HepG2 (cell line): ENCODE data around the gene AADACL4. TPM values are rescaled to one million over a fixed set of nuclear protein-coding genes. Genes with fewer than 3 reads are reported as not detected.

Source experiments
- ATAD3A ChIP-seq: sonication (generic); formaldehyde crosslinking; IDR thresholded peaks from 2 replicates; pipeline ENCODE4 v1.4.0; 2020; ENCODE audit warnings: missing genetic modification reagents
- ELF4 ChIP-seq: sonication (generic); formaldehyde crosslinking; IDR thresholded peaks from 2 replicates; pipeline ENCODE4 v1.5.0; 2020; ENCODE audit warnings: missing genetic modification reagents, mild to moderate bottlenecking, moderate library complexity, borderline replicate concordance
- GTF3A ChIP-seq: sonication (generic); formaldehyde crosslinking; conservative IDR thresholded peaks from 2 replicates; pipeline ENCODE4 v1.4.0; 2020; ENCODE audit warnings: mild to moderate bottlenecking, missing genetic modification reagents
- HDAC6 ChIP-seq: fragments of 200-600 bp; sonication (generic); IDR thresholded peaks from 2 replicates; pipeline ENCODE4 v1.7.0; 2017; ENCODE audit warnings: mild to moderate bottlenecking, antibody characterized with exemption, low read length, low read depth
- HNRNPH1 ChIP-seq: fragments of 200-400 bp; formaldehyde crosslinking; optimal IDR thresholded peaks from 2 replicates; pipeline ENCODE3; 2017; ENCODE audit warnings: mild to moderate bottlenecking, low read depth, low read length
- HNRNPUL1 ChIP-seq: fragments of 200-400 bp; formaldehyde crosslinking; IDR thresholded peaks from 2 replicates; pipeline ENCODE4 v1.6.1; 2017; ENCODE audit warnings: low read depth, mild to moderate bottlenecking, low read length, moderate library complexity
- MBD4 ChIP-seq: IDR thresholded peaks from 2 replicates; pipeline ENCODE4 v1.6.1; 2012; ENCODE audit warnings: low read length, inconsistent platforms, borderline replicate concordance
- MEF2D ChIP-seq: sonication (generic); formaldehyde crosslinking; IDR thresholded peaks from 2 replicates; pipeline ENCODE4 v1.5.1; 2020; ENCODE audit warnings: mild to moderate bottlenecking, missing genetic modification reagents
- RXRA ChIP-seq: sonication (generic); formaldehyde crosslinking; IDR thresholded peaks from 2 replicates; pipeline ENCODE4 v1.5.1; 2020; ENCODE audit warnings: missing genetic modification reagents
- SATB2 ChIP-seq: sonication (generic); formaldehyde crosslinking; IDR thresholded peaks from 2 replicates; pipeline ENCODE4 v1.5.0; 2020; ENCODE audit warnings: missing genetic modification reagents
- SETDB1 ChIP-seq: sonication (generic); formaldehyde crosslinking; IDR thresholded peaks from 2 replicates; pipeline ENCODE4 v1.5.1; 2020; ENCODE audit warnings: missing genetic modification reagents, mild to moderate bottlenecking, borderline replicate concordance
- TBX2 ChIP-seq: sonication (generic); formaldehyde crosslinking; IDR thresholded peaks from 2 replicates; pipeline ENCODE4 v1.5.0; 2020; ENCODE audit warnings: missing genetic modification reagents, mild to moderate bottlenecking, borderline replicate concordance
- TMF1 ChIP-seq: sonication (generic); formaldehyde crosslinking; IDR thresholded peaks from 2 replicates; pipeline ENCODE4 v1.8.1; 2022; ENCODE audit warnings: low read depth, missing genetic modification reagents
- ZNF331 ChIP-seq: sonication (generic); formaldehyde crosslinking; IDR thresholded peaks from 2 replicates; pipeline ENCODE4 v1.4.0; 2020; ENCODE audit warnings: missing genetic modification reagents
- ZNF431 ChIP-seq: sonication (generic); formaldehyde crosslinking; IDR thresholded peaks from 2 replicates; pipeline ENCODE4 v1.9.0; 2022; ENCODE audit warnings: missing genetic modification reagents, low read depth, mild to moderate bottlenecking, borderline replicate concordance
- ZNF451 ChIP-seq: sonication (generic); formaldehyde crosslinking; IDR thresholded peaks from 2 replicates; pipeline ENCODE4 v1.5.0; 2020; ENCODE audit warnings: mild to moderate bottlenecking, missing genetic modification reagents
- ZNF775 ChIP-seq: sonication (generic); formaldehyde crosslinking; IDR thresholded peaks from 2 replicates; pipeline ENCODE4 v1.4.0; 2020; ENCODE audit warnings: missing genetic modification reagents, mild to moderate bottlenecking, moderate library complexity, borderline replicate concordance
- ZNF891 ChIP-seq: sonication (generic); formaldehyde crosslinking; IDR thresholded peaks from 2 replicates; pipeline ENCODE4 v1.5.0; 2020; ENCODE audit warnings: mild to moderate bottlenecking, missing genetic modification reagents
- polyA plus RNA-seq, 8 experiments: library from polyadenylated mRNA; depleted of rRNA in 3 of 8; stranded (reverse) in 7 of 8; unstranded in 1 of 8; fragments of >200 nt; fragmentation: Illumina TruSeq in 4 of 8; extraction: Trizol in 4 of 8; gene quantifications; 2 replicates each; pipeline versions ENCODE4 v1.2.1 to v1.2.3, GENCODE V29; 2011 to 2016; ENCODE audit warnings: low read depth in 4 of 8, missing spikeins in 1 of 8, mixed read lengths in 1 of 8; ENCODE audit not compliant: insufficient read depth in 1 of 8
- total RNA-seq, 5 experiments: library from RNA; depleted of rRNA; stranded (reverse); fragments of >200 nt; fragmentation: Illumina TruSeq; extraction: Trizol; gene quantifications; 2 replicates each; pipeline ENCODE4 v1.2.3, GENCODE V29; 2016; ENCODE audit warnings: low read depth in 1 of 5
- TF ChIP-seq, protein P1 (sequence below): sonication (generic); formaldehyde crosslinking; IDR thresholded peaks from 2 replicates; pipeline ENCODE4 v1.5.0; 2020; ENCODE audit warnings: mild to moderate bottlenecking, missing genetic modification reagents
- TF ChIP-seq, protein P2 (sequence below): IDR thresholded peaks from 2 replicates; pipeline ENCODE4 v1.6.1; 2016; ENCODE audit warnings: mild to moderate bottlenecking
- TF ChIP-seq, protein P3 (sequence below): fragments of 450-650 bp; IDR thresholded peaks from 2 replicates; pipeline ENCODE4 v1.6.1; 2017
- TF ChIP-seq, protein P4 (sequence below): IDR thresholded peaks from 2 replicates; pipeline ENCODE4 v1.6.1; 2016; ENCODE audit warnings: missing compliant biosample characterization, missing genetic modification reagents, borderline replicate concordance

Gene AADACL4
- total and polyA plus RNA-seq, 2 of the 13 experiments (the other 11 are each of a cell fraction or from before 2014, with no cell fraction given), result not detected

DNA sequence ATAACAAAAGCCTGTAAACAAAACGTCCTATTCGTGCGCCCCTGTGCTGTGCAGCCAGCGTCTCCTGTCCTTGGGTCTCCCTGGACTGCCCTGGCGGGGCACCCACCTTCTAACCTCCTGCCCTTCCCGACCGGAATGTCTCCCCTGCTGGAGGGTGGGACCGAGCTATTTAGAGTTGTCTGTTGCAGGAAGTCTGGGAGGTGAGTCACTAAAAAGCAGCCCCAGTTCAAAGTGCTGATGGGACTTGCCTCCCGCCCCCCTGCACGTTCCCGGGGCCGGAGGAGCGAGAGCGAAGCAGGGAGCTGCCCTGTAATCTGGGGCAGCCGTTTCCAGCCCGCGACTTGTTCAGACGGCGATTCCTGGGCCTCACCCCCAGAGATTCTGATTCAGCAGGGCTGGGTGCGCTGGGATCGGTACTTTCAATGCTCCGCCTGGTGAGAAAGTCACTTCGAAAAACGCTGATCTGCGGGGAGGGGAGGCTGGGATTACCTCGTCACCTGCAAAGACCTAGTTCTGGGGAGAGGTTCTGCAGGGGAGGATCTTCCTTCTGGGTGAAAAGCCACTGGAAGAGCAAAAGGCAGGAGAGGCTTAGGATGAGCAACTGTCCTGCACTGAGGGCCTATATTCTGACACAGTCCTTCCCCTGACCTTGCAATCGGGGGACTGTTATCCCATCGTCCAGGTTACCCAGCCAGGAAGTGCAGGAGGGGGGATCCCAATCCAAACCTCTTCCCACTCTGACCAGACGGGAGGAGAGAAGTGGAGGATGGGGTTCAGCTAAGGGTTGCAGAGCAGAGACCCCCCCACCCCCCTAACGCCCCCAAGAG is 24.7 kb upstream of the AADACL4 start (continued):
- TF ChIP-seq, protein P1, sequence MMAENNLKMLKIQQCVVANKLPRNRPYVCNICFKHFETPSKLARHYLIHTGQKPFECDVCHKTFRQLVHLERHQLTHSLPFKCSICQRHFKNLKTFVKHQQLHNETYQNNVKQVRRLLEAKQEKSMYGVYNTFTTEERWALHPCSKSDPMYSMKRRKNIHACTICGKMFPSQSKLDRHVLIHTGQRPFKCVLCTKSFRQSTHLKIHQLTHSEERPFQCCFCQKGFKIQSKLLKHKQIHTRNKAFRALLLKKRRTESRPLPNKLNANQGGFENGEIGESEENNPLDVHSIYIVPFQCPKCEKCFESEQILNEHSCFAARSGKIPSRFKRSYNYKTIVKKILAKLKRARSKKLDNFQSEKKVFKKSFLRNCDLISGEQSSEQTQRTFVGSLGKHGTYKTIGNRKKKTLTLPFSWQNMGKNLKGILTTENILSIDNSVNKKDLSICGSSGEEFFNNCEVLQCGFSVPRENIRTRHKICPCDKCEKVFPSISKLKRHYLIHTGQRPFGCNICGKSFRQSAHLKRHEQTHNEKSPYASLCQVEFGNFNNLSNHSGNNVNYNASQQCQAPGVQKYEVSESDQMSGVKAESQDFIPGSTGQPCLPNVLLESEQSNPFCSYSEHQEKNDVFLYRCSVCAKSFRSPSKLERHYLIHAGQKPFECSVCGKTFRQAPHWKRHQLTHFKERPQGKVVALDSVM (CRISPR knock-in tag), result peak; percentile 65
- TF ChIP-seq HNRNPUL1 (no peak), ZNF431 (CRISPR knock-in tag) (0 out of 2 replicates have a peak, but pooled peaks have one; percentile 78), TBX2 (CRISPR knock-in tag) (peak; percentile 85), ZNF451 (peak; percentile 85; the same call in 1 of the 2 replicates), HNRNPH1 (peak; percentile 94), ZNF331 (CRISPR knock-in tag) (peak; percentile 72; the same call in 1 of the 2 replicates), ELF4 (CRISPR knock-in tag) (peak; percentile 72; the same call in 1 of the 2 replicates), SATB2 (CRISPR knock-in tag) (no peak), ATAD3A (CRISPR knock-in tag) (no peak), ZNF891 (CRISPR knock-in tag) (no peak; the same call in 1 of the 2 replicates), RXRA (CRISPR knock-in tag) (peak; percentile 95), TMF1 (CRISPR knock-in tag) (no peak), HDAC6 (no peak), ZNF775 (no peak), MEF2D (CRISPR knock-in tag) (peak; percentile 99), GTF3A (CRISPR knock-in tag) (0 out of 2 replicates have a peak, but pooled peaks have one; percentile 57), MBD4 (no peak), SETDB1 (CRISPR knock-in tag) (no peak)
- TF ChIP-seq, protein P2, sequence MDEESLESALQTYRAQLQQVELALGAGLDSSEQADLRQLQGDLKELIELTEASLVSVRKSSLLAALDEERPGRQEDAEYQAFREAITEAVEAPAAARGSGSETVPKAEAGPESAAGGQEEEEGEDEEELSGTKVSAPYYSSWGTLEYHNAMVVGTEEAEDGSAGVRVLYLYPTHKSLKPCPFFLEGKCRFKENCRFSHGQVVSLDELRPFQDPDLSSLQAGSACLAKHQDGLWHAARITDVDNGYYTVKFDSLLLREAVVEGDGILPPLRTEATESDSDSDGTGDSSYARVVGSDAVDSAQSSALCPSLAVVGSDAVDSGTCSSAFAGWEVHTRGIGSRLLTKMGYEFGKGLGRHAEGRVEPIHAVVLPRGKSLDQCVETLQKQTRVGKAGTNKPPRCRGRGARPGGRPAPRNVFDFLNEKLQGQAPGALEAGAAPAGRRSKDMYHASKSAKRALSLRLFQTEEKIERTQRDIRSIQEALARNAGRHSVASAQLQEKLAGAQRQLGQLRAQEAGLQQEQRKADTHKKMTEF (CRISPR knock-in tag), result peak; percentile 85; the same call in 1 of the 2 replicates
- TF ChIP-seq, protein P3, sequence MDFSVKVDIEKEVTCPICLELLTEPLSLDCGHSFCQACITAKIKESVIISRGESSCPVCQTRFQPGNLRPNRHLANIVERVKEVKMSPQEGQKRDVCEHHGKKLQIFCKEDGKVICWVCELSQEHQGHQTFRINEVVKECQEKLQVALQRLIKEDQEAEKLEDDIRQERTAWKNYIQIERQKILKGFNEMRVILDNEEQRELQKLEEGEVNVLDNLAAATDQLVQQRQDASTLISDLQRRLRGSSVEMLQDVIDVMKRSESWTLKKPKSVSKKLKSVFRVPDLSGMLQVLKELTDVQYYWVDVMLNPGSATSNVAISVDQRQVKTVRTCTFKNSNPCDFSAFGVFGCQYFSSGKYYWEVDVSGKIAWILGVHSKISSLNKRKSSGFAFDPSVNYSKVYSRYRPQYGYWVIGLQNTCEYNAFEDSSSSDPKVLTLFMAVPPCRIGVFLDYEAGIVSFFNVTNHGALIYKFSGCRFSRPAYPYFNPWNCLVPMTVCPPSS, result no peak
- TF ChIP-seq, protein P4, sequence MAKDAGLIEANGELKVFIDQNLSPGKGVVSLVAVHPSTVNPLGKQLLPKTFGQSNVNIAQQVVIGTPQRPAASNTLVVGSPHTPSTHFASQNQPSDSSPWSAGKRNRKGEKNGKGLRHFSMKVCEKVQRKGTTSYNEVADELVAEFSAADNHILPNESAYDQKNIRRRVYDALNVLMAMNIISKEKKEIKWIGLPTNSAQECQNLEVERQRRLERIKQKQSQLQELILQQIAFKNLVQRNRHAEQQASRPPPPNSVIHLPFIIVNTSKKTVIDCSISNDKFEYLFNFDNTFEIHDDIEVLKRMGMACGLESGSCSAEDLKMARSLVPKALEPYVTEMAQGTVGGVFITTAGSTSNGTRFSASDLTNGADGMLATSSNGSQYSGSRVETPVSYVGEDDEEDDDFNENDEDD, result peak; percentile 79; the same call in 1 of the 2 replicates
